Activated CD4-positive, alpha-beta memory T cell treated with anti-CD3 and anti-CD28 coated beads for 36 hours (primary cell): ENCODE data around the gene RNF4. TPM values are rescaled to one million over a fixed set of nuclear protein-coding genes. Genes with fewer than 3 reads are reported as not detected.
"Not testable (repeated sequence)": the region's sequence is repeated elsewhere in the genome, so short reads cannot be mapped to it uniquely, and the experiment has no call there.

Experiments used
- CTCF ChIA-PET: fragments of 350-600 bp; sonication (Branson Sonifier 250); formaldehyde crosslinking; loops from one replicate; lab custom pipeline; 2021; ENCODE audit warnings: antibody characterized with exemption, inconsistent platforms; lab: Charles Lee
- POLR2A ChIA-PET: fragments of 350-600 bp; sonication (Branson Sonifier 250); formaldehyde crosslinking; loops from one replicate; lab custom pipeline; 2021; ENCODE audit warnings: antibody characterized with exemption; lab: Charles Lee
- DNase-seq: peaks from one replicate; pipeline ENCODE4 v3.0.0-alpha.2; 2020
- H3K27ac Mint-ChIP-seq: one replicate; pipeline ENCODE4 v1.8.0; 2021; ENCODE audit warnings: mixed read lengths
- H3K27me3 Mint-ChIP-seq: one replicate; pipeline ENCODE4 v1.8.0; 2021; ENCODE audit warnings: mixed read lengths
- H3K36me3 Mint-ChIP-seq: one replicate; pipeline ENCODE4 v1.8.0; 2021; ENCODE audit warnings: mixed read lengths
- H3K4me1 Mint-ChIP-seq: one replicate; pipeline ENCODE4 v1.8.0; 2021; ENCODE audit warnings: low read depth, mixed read lengths
- H3K4me3 Mint-ChIP-seq: one replicate; pipeline ENCODE4 v1.8.0; 2021; ENCODE audit warnings: mild to moderate bottlenecking, mixed read lengths
- H3K9me3 Mint-ChIP-seq: one replicate; pipeline ENCODE4 v1.8.0; 2021; ENCODE audit warnings: mixed read lengths
- intact Hi-C: fragments of 100-400 bp; cut with micrococcal nuclease; formaldehyde crosslinking; loops from one replicate; pipeline ENCODE4 v1.15.1; 2023
- total RNA-seq, 2 experiments: library from RNA; stranded (reverse); gene quantifications; one replicate each; pipeline ENCODE4 v1.2.3, GENCODE V29; 2021

The RNF4 gene
- total RNA-seq, 2 experiments from 2014 or later = 84.6 to 90.3 TPM

GRCh38 chr4:2515830-2516550, 47.1 kb downstream of the RNF4 start:
- H3K4me3 Mint-ChIP-seq = no peak overlapping the region
- no peaks in the 10 kb centered on the region for H3K4me1 Mint-ChIP-seq
- ChIA-PET POLR2A (interaction anchor here (0.7 kb wide), 1 partner anchor 15 kb away, joined by 3 read pairs; no protein-coding TSS in a partner anchor), CTCF (no interaction called here)
- no peaks in the 10 kb centered on the region for H3K9me3 Mint-ChIP-seq
- intact Hi-C loops = no loop called here
- peaks cover 37% of the 10 kb centered on the region for H3K36me3 Mint-ChIP-seq
- no peaks in the 10 kb centered on the region for H3K27me3 Mint-ChIP-seq
- no peak for DNase-seq
- no peak overlapping the region for H3K27ac Mint-ChIP-seq

DNA sequence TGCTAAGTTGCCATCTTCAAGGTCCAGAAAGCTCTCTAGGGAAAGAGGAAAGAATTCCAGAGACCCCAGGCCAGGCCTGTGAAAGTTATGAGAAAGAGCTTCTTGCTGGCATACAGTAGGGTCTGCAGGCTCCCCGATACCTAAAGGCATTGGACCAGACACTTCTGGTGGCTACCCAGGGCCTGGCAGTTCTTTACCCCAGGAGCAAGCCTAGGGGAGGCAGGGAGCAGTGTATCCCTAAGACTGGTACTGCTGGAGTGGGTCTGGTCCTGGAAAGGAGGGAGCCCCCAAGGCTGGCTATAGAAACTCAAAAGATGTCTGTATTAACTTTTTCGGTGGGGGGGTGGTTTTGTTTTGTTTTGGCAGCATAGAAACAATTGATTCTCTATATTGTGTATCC, 47.7 kb downstream of the RNF4 start:
- POLR2A ChIA-PET = interaction anchor here (0.7 kb wide), 1 partner anchor 14 kb away, joined by 3 read pairs; no protein-coding TSS in a partner anchor
- Mint-ChIP-seq H3K9me3 (no peaks in the 10 kb centered on the region), H3K27me3 (no peaks in the 10 kb centered on the region), H3K4me1 (no peaks in the 10 kb centered on the region), H3K4me3 (no peak overlapping the region), H3K27ac (no peak overlapping the region), H3K36me3 (peaks cover 37% of the 10 kb centered on the region)
- CTCF ChIA-PET = no interaction called here
- intact Hi-C loops = no loop called here
- no peak for DNase-seq

DNA sequence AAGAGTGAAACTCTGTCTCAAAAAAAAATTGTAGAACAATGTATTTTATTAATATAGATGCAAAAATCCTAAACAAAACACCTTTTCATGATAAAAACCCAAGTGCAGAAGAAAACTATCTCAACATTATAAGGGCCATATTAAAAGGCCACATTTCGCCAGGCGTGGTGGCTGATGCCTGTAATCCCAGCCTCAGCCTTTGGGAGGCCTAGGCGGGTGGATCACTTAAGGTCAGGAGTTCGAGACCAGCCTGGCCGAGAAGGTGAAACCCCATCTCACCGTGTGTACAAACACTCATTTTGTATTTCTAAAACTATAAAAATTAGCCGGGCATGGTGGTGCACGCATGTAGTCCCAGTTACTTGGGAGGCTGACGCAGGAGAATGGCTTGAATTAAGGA, 57.7 kb downstream of the RNF4 start:
- CTCF ChIA-PET = interaction anchor here (0.7 kb wide), 1 partner anchor 1983 kb away, joined by 3 read pairs; no protein-coding TSS in a partner anchor
- intact Hi-C loops = no loop called here
- Mint-ChIP-seq H3K9me3 (no peaks in the 10 kb centered on the region), H3K27me3 (no peaks in the 10 kb centered on the region), H3K4me3 (no peak overlapping the region), H3K4me1 (no peaks in the 10 kb centered on the region), H3K36me3 (no peaks in the 10 kb centered on the region), H3K27ac (no peak overlapping the region)
- DNase-seq = no peak
- POLR2A ChIA-PET = interaction anchor here (0.6 kb wide), 1 partner anchor 55 kb away, joined by 3 read pairs; no protein-coding TSS in a partner anchor

GRCh38 chr4:2534904-2535375, 66.0 kb downstream of the RNF4 start:
- ChIA-PET POLR2A (interaction anchor here (0.6 kb wide), 1 partner anchor 15 kb away, joined by 4 read pairs; no protein-coding TSS in a partner anchor), CTCF (interaction anchor here (0.7 to 1.6 kb wide), 7 partner anchors 31 to 315 kb away, joined by 3 to 4 read pairs (median 3); partner anchors contain the start of gene RNF4)
- peaks cover 19% of the 10 kb centered on the region for H3K4me1 Mint-ChIP-seq

GRCh38 chr4:2535376-2536192, 66.7 kb downstream of the RNF4 start:
- peak overlapping the region; percentile 86 for H3K27ac Mint-ChIP-seq
- H3K4me1 Mint-ChIP-seq = peaks cover 20% of the 10 kb centered on the region
- no peaks in the 10 kb centered on the region for H3K27me3 Mint-ChIP-seq
- no peaks in the 10 kb centered on the region for H3K9me3 Mint-ChIP-seq
- CTCF ChIA-PET = interaction anchor here (0.7 to 1.6 kb wide), 7 partner anchors 31 to 316 kb away, joined by 3 to 4 read pairs (median 3); partner anchors contain the start of gene RNF4
- intact Hi-C loops = loop anchor here (1.0 to 10.0 kb wide), 8 partner anchors 53 to 427 kb away; partner anchors contain the start of genes CFAP99, GRK4, HAUS3 and NOP14
- POLR2A ChIA-PET = interaction anchor here (0.5 to 1.5 kb wide), 8 partner anchors 16 to 1239 kb away, joined by 3 to 5 read pairs (median 3); partner anchors contain the start of gene RNF4
- peak overlapping the region; percentile 87 for H3K4me3 Mint-ChIP-seq
- DNase-seq = peak; percentile 69
- no peaks in the 10 kb centered on the region for H3K36me3 Mint-ChIP-seq

More at GRCh38 chr4:2534904-2535375, 66.0 kb downstream of the RNF4 start:
- intact Hi-C loops = loop anchor here (5.0 to 10.0 kb wide), 3 partner anchors 53 to 402 kb away; partner anchors contain the start of genes HAUS3 and POLN
- Mint-ChIP-seq H3K9me3 (no peaks in the 10 kb centered on the region), H3K36me3 (no peaks in the 10 kb centered on the region), H3K27me3 (no peaks in the 10 kb centered on the region), H3K4me3 (peak overlapping the region; percentile 87), H3K27ac (peak overlapping the region; percentile 11)
- DNase-seq = no peak

DNA sequence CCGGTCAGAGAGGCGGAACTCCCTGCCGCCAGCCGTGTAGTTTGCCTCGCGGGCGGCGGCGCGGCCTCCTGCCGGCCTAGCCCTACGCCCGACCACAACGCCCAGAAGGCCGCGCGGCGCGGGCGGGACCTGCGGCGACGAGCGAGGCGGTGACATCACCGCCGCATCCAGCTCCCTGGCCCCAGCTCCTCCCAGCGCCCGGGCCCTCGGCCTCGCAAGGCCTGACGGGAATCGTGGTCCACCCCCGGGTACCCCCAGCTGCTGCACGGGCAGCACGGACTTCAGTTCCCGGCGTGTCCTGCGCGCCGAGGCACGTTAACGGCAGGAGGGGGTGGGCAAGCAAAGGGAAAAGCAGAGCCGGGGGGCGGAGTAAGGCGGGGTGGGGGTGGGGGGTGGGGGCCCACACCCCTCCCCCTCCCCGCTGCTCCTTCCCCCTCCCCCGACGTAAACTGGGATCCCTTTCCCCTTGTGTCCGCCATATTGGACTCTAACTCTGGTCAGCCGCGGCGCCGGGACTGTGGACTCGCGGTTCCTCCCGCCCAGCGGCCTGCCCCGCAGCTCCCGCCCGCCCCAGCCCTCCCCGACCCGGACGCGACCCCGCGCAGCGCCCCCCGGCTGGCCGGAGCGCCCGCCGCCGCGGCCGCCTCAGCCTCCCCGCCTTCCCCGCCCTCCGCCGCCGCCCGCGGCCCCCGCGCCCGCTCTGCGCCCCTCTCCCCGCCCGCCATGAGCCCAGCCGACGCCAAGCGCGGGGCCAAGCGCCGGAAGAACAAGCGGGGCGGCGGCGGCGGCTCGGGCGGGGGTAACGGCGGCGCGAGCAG, 67.5 kb downstream of the RNF4 start, which contains the start of gene FAM193A:
FAM193A (plus strand) TSS at position 455 of the 818 bp plus-strand sequence; CDS start at position 724, 269 bp downstream.
- no peaks in the 10 kb centered on the region for H3K27me3 Mint-ChIP-seq
- peaks cover 20% of the 10 kb centered on the region for H3K4me1 Mint-ChIP-seq
- peak within 1 kb of the TSS; percentile 86 for H3K27ac Mint-ChIP-seq
- H3K4me3 Mint-ChIP-seq = peak within 1 kb of the TSS; percentile 87
- H3K9me3 Mint-ChIP-seq = no peaks in the 10 kb centered on the region
- ChIA-PET POLR2A (interaction anchor here (0.6 to 1.5 kb wide), 7 partner anchors 45 to 1288 kb away, joined by 3 to 5 read pairs (median 3); partner anchors contain the start of genes CTBP1 and RNF4), CTCF (interaction anchor here (1.1 to 1.7 kb wide), 3 partner anchors 15 to 95 kb away, joined by 3 to 5 read pairs (median 3); partner anchors contain the start of gene RNF4)
- DNase-seq = peak; percentile 100
- intact Hi-C loops = loop anchor here (1.0 to 10.0 kb wide), 8 partner anchors 54 to 426 kb away; partner anchors contain the start of genes CFAP99, GRK4, HAUS3 and NOP14
- H3K36me3 Mint-ChIP-seq = no peaks in the 10 kb centered on the region

DNA sequence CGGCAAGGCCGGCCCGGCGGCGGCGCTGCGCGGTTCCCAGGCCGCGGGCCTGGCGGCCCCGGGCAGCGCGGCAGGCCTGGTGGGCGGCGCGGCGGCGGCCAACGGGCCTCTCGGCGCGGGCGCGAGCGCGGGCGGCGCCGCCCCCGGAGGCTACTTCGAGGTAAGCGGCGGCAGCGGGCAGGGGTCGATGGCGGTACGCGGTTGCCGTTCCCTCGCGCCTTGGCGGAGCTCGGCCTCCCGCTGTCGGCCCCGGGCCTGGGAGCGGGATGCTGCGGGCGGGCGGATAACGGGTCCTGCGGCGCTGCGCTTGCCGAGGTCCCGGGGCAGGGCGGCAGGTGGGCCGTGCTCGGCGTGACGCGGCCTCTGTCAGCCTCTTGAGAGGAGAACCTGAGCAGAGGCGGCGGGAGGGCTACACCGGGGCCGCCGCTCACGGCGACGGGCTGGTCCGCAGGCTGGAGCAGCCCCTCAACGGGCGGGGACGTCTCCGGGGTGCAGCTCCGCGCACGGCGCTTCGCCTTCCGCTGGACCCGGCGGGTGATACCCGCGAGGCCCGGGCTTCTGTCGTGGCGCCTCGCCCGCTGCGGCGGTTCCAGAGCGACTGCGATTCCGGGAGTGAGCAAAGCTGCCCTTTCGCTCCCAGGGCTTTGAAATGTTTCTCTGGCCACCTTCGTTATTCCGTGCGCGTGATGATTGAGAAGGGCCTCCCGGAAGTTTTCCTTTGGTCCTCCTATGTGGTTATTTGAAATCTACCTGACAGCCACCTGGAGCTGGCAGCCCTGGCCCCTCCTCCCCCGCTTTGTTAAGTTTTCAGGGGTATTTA, 68.3 kb downstream of the RNF4 start:
- DNase-seq = peak; percentile 66
- POLR2A ChIA-PET = interaction anchor here (0.8 to 1.5 kb wide), 4 partner anchors 12 to 209 kb away, joined by 3 to 5 read pairs (median 3); no protein-coding TSS in a partner anchor
- H3K27me3 Mint-ChIP-seq = no peaks in the 10 kb centered on the region
- no peaks in the 10 kb centered on the region for H3K9me3 Mint-ChIP-seq
- peak overlapping the region; percentile 85 for H3K4me3 Mint-ChIP-seq
- CTCF ChIA-PET = interaction anchor here (0.9 to 1.7 kb wide), 4 partner anchors 10 to 96 kb away, joined by 3 to 5 read pairs (median 4); partner anchors contain the start of gene RNF4
- peak overlapping the region; percentile 81 for H3K27ac Mint-ChIP-seq
- intact Hi-C loops = loop anchor here (2.0 to 10.0 kb wide), 4 partner anchors 55 to 426 kb away; partner anchors contain the start of genes GRK4, HAUS3, NOP14 and POLN
- H3K4me1 Mint-ChIP-seq = peaks cover 20% of the 10 kb centered on the region
- H3K36me3 Mint-ChIP-seq = no peaks in the 10 kb centered on the region

DNA sequence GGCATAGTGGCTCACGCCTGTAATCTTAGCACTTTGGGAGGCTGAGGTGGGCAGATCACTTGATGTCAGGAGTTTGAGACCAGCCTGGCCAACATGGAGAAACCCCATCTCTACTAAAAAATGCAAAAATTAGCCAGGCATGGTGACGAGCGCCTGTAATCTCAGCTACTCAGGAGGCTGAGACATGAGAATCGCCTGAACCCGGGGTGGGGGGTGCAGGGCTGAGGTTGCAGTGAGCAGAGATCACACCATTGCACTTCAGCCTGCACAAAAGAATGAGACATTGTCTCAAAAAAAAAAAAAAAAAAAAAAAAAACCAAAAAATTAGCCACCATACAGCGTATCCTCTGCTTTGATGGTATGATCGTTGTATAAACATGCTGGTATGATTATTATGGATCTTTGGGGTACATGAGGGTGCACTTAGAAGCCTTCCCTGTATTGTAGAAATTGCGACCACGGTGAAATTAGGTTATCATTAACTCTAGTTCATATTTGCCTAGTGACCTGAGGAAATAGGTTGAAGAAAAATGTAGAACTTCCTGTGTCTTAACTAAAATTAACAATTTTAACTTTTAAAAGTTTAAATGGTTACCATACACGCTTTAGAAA, 74.8 kb downstream of the RNF4 start:
- POLR2A ChIA-PET, H3K27me3 Mint-ChIP-seq, CTCF ChIA-PET, H3K9me3 Mint-ChIP-seq, H3K36me3 Mint-ChIP-seq, H3K27ac Mint-ChIP-seq, DNase-seq, H3K4me3 Mint-ChIP-seq, intact Hi-C loops: not testable (repeated sequence)
- H3K4me1 Mint-ChIP-seq = peaks cover 28% of the 10 kb centered on the region

DNA sequence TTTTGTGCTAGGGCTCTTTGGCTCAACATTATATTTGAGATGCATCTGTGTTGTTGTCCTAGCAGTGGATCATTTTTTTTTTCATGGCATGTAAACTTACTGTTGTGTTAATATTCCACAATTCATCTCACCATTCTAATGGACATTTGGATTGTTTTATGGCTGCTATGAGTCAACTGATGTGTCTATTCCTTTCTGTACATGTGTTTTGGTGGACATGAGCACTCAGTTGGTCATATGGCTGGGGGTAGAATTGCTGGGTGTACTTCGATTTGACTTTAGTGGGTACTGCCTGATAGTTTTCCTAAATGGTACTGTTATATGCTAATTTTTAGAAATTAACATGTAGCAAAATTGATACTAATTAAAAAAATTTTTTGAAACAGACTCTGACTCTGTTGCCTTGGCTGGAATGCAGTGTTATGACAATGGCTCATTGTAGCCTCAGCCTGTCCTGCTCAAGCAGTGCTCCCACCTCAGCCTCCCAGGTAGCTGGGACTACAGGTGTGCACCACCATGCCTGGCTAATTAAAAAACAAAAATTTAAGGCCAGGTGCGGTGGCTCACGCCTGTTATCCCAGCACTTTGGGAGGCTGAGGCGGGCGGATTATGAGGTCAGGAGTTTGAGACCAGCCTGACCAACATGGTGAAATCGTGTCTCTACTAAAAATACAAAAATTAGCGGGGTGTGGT, 76.6 kb downstream of the RNF4 start:
- Mint-ChIP-seq H3K27ac (no peak overlapping the region), H3K4me1 (peaks cover 23% of the 10 kb centered on the region), H3K36me3 (peaks cover 4% of the 10 kb centered on the region), H3K27me3 (no peaks in the 10 kb centered on the region), H3K4me3 (no peak overlapping the region), H3K9me3 (no peaks in the 10 kb centered on the region)
- CTCF ChIA-PET = no interaction called here
- POLR2A ChIA-PET = no interaction called here
- DNase-seq = no peak
- intact Hi-C loops = no loop called here
